ENCODE results near the gene ABCA2.
A peak's percentile ranks its signal among the peaks of the same experiment; 100 is the strongest.

ABCA2 gene

GRCh38 chr9:136995772-136996311 is 32.2 kb downstream of the ABCA2 start:
- ChIA-PET POLR2A (interaction anchor here (0.8 to 1.6 kb wide), 3 partner anchors 31 to 148 kb away, joined by 3 read pairs; no protein-coding TSS in a partner anchor), CTCF (interaction anchor here (0.6 to 2.5 kb wide), 5 partner anchors 26 to 54 kb away, joined by 3 to 17 read pairs (median 3); partner anchors contain the start of genes ABCA2 and C8G)
- H3K4me3 ChIP-seq (ENCODE audit: low read depth, low read length): peak overlapping the region; percentile 38
- DNase-seq (ENCODE audit: low read depth, low spot score): no peak
- no peak for TF ChIP-seq CTCF (IDR thresholded peaks at IDR 0.05; ENCODE audit: insufficient read depth, low read length, missing control alignments)

DNA sequence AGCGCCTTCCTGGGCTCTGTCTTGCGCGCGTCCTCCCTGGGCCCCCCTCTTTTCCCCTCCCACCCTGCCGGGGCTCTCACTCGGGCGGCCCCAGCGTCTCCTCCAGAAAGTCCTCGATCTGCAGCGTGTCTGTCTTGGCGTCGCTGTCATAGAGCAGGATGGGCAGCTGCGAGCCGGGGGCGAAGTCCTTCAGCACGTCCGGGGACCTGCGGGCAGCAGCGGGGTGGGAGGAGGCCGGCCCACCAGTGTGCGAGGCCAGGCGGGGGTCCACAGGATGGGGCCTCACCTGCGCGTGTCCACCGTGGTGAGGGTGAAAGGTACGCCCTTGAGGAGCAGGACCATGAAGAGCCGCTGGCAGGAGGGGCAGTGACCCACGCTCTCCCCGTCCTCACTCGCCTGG is 32.7 kb downstream of the ABCA2 start:
- H3K4me3 ChIP-seq (ENCODE audit: low read depth, low read length): no peak overlapping the region
- TF ChIP-seq CTCF (IDR thresholded peaks at IDR 0.05; ENCODE audit: insufficient read depth, low read length, missing control alignments): no peak
- ChIA-PET CTCF (interaction anchor here (0.6 to 4.9 kb wide), 5 partner anchors 26 to 50 kb away, joined by 3 to 34 read pairs (median 6); partner anchors contain the start of genes ABCA2 and C8G), POLR2A (no interaction called here)
- DNase-seq (ENCODE audit: low read depth, low spot score): no peak

DNA sequence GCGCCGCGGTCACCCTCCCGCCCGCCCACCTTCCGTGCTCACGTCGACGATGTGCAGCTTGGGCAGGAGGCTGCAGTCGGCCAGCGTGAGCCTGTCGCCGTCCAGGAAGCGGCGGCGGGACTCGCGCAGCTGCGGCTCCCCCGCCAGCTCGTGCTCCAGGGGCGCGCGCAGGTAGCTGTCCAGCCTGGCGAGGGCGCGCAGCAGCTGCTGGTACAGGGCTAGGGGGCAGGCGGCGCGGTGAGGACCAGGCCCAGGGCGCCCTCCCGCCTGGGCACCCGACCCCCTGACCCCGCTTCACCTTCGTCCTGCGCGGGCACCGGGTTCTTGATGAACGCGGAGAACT is 33.2 kb downstream of the ABCA2 start:
- POLR2A ChIA-PET: no interaction called here
- CTCF ChIA-PET: interaction anchor here (1.6 to 4.9 kb wide), 2 partner anchors 20 to 34 kb away, joined by 3 to 34 read pairs; no protein-coding TSS in a partner anchor
- TF ChIP-seq CTCF (IDR thresholded peaks at IDR 0.05; ENCODE audit: insufficient read depth, low read length, missing control alignments): no peak
- no peak overlapping the region for H3K4me3 ChIP-seq (ENCODE audit: low read depth, low read length)
- DNase-seq (ENCODE audit: low read depth, low spot score): no peak

DNA sequence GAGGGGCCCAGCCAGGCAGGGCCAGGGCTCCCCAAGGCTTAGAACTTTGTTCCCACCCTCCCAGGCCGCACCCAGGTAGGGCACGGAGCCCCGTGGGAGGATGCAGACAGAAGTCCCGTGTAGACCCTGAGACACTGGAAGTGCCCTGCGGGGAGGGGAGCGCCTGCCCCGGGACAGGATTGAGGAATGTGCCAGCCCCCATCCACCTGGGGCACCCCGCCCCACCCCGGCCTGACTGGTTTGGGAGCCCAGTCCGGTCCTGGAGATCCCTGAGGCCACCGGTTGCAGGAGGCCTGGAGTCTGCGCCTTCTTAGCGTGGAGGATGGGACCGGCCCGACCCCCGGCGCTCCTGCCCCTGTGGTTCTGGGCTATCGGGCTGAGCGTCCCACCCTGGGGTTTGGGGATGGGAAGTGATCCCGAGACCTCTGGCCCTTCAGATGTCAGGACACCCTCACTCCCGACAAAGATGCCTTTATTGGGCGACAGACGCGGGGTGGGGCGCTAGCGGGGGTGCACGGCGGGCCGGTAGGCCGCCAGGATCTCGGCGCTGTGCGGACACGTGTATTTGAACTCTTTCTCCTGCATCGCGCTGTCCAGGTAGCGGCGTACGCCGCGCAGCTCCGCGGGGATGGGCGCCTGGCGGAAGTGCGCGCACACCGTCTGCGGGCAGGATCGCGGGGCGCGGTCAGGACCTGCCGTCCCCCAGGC is 33.7 kb downstream of the ABCA2 start:
- no peak for DNase-seq (ENCODE audit: low read depth, low spot score)
- no peak overlapping the region for H3K4me3 ChIP-seq (ENCODE audit: low read depth, low read length)
- ChIA-PET CTCF (interaction anchor here (1.6 to 4.9 kb wide), 3 partner anchors 20 to 46 kb away, joined by 3 to 34 read pairs (median 6); no protein-coding TSS in a partner anchor), POLR2A (no interaction called here)
- no peak for TF ChIP-seq CTCF (IDR thresholded peaks at IDR 0.05; ENCODE audit: insufficient read depth, low read length, missing control alignments)

- ChIA-PET POLR2A (no interaction called here), CTCF (interaction anchor here (1.0 to 4.9 kb wide), 6 partner anchors 11 to 74 kb away, joined by 3 to 34 read pairs (median 6); partner anchors contain the start of gene FBXW5)
- DNase-seq (ENCODE audit: low read depth, low spot score): no peak
- H3K4me3 ChIP-seq (ENCODE audit: low read depth, low read length): peak overlapping the region; percentile 72
- no peak for TF ChIP-seq CTCF (IDR thresholded peaks at IDR 0.05; ENCODE audit: insufficient read depth, low read length, missing control alignments)
Measured at GRCh38 chr9:136992819-136993369, 35.1 kb downstream of the ABCA2 start.
